CD4-positive, alpha-beta T cell treated with Interleukin-1 beta for 1 hour (primary cell): ENCODE data around the gene NSUN7.
"Not testable (repeated sequence)": the region's sequence is repeated elsewhere in the genome, so short reads cannot be mapped to it uniquely, and the experiment has no call there.

ENCODE experiments used
- DNase-seq, 2 donors: peaks; one replicate each; pipeline ENCODE4 v3.0.0-alpha.2; 2020 to 2022

The NSUN7 gene

DNA sequence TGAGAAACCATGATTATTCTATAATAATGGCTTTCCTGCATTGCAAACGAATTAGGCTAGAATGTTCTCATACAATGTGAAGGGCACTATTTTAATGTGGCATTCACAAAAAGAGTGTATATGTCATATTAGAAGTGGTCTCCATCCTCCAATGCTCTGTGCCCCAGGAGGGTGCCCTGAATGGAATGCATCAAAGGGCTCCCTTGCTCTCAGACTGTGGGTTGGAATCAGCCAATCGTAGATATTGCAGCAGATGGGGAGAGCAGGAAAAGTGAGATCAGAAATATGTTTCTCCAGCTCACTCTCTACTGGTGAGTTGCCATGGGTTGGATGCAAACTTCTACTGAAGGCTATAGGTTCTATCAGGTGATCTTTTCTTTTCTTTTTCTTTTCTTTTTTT is 11.9 kb upstream of the NSUN7 start:
- no peak for DNase-seq

DNA sequence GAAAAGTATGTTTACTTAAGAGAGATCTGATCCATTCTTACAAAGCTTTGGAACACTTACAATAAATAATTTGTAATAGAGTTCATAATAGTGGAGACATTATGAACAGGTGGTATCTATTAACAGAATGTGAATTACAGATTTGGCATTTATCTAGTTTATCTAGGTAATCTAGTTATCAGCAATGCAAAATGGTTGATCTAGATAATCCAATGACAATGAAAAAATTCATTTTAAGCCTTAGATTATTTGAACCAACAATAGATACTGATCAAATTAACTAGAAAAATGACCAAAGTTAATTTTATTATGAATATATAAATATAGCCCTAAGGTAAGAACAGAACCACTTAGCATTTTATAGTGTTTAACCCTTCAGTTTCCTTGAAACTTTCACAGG is 10.4 kb upstream of the NSUN7 start:
- DNase-seq = no peak

DNA sequence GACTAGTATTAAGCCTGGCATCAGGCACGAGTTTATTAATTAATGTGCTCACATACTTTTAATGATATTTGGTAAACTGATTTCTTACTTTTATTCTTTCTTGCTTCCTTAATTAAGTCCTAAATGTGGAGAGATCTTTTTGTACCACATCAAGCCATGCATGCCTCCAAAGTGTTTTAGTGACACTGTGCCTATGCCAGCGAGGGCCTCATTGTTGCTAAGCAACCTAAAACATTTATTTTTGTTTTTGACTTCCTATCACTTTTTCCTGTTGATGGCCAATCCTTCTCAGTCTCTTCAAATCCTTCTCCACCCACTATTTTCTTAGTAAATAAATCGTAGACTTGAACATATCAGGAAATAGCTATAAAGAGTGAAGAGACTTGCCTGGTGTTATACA is 5.5 kb upstream of the NSUN7 start:
- DNase-seq = no peak

DNA sequence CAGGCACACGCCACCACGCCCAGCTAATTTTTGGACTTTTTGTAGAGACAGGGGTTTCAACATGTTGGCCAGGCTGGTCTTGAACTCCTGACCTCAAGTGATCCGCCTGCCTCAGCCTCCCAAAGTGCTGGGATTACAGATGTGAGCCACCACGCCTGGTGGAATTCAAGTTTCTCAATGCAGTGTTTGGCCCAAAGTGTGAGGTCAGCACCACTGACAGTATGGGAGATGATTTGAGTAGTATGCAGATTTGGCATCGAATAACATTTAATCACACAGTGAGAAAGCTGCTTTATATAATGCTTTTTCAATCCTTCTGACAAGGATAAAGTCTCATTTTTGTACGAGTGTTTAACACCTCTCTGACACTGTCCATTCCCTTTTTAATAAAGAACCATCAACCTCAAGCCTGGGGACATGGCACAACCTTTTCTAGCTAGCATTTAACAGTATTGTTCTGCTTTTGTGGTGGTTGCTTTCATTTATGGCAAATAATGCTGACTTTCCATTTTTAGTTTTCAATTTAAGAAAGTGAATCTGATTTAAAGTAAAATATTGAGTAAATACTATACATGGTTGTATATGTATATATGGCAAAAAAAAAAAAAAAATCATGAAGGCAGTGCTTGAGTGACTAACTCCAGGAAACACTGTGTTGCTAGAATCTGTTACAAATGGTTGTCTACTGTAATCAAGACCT is 4.3 kb upstream of the NSUN7 start:
- DNase-seq = no peak

DNA sequence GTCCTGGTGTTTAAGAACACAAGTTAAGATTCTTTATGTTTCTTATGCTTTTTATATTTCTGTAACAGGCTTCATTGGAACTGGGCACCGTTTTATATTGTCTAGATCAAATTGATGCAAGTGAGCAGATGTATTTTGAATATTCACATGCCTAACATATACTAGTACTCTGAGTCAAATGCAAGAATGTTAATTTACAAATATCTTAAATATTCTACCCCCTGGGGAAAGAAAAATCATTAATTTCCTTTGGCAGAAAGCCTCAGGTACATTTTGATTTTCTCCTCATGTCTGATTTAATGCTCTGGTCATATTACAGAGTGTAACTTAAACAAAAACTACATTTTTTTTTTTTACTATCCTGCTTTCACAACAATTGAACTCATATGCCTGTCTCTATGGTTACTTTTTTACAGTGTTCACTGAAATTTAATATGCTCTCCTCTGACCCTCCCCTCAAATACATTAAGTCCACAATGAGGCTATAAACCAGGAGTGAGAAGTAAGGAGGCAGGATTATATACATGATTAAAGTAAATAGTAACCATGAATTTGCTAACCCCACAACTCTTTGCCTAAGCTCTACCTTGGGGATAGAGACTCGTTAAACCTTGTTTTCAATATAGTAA is 2.4 kb upstream of the NSUN7 start:
- no peak for DNase-seq

DNA sequence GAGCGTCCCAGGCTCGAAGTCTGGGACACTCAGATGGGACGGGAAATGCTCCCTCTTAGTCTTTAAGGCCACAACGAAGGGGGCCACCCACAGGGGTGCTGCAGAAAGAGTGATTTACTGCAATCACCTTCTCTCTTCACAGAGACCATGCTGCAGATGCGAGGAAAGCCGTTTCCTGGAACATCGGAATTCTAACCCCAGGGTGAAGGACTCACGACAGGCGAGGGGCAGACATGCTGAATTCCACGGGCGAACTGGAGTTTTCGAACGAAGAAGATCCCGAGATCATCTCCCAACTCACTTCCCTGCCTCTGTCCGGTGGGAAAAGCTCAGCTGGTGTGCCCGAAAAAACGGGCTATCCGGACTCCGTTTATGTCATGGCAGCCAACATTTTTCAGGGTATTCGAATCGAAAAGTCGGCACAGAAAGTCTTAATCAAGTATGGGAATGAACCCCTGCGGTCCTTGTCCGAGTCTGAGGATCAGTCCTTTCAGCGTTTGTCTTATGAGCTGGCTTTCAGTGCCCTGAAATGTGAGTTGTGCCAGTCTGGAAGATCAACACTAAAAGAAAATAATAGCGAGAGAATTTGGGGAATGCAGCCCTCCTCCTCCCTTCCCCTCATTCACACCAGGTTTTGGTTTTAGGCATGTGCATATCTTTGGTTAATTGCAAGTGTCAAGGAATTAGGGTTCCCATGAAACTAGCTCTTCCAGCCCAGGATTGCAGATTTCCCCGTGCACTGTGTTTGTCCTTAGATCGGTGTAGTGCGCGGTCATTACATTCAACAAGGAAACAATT is 905 bp downstream of the NSUN7 start:
- no peak for DNase-seq

DNA sequence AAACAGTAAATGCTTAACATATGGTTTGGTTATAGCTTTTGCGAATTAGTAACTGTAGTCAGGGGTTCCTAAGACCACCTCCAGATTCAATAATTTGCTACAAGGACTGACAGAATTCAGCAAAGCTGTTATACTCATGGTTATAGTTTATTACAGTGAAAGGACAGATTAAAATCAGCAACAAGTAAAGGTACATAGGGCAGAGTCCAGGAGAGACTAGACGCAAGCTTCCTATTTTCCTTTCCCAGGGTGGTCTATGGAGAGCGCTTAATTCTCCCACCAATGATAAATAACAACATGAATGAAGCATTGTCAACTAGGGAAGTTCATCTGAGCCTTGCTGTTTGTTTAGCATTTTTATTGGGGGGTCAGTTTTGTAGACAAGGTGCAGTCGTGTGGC is 5.9 kb downstream of the NSUN7 start:
- DNase-seq = no peak

DNA sequence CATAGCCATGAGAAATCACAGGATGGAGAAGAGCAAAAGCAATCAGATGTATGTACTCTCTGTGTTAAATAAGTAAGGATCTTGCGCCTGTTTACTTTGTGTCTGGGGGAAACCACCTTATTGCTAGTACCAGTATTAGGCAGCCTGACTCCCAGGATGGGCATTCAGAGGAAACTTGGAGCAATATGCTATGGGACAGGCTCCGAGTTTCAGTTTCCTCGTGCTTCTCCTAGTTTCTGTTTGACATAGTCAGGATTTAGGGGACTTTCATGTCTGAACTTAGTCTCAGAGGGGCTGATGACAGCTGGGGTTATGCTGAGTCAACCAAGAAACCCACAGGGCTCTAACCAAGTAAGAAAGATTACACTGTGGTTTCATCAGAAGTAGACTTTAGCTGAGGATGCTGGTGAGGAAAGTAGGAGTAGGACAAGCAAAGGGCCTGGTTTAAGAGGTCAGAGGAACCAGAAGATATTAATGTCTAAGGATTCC is 13.5 kb downstream of the NSUN7 start:
- DNase-seq = no peak

DNA sequence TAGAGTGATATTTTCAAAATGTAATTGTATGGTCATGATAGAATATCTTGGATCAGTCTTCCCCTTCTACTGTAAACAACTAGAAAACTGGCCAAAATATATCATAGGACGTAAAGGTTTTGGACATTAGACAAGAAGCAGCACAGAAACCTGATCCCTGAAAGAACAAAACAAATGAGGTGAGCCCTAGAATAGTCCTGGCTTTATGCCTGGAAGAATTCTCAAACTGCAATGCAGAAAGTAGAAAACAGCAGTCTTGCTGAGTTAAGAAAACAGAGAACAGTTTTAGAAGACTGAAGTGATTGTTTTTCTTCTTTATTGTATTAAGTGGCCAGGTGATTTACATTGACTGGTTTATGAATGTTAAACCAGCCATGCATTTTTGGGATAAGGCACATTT is 19.5 kb downstream of the NSUN7 start:
- DNase-seq = no peak

DNA sequence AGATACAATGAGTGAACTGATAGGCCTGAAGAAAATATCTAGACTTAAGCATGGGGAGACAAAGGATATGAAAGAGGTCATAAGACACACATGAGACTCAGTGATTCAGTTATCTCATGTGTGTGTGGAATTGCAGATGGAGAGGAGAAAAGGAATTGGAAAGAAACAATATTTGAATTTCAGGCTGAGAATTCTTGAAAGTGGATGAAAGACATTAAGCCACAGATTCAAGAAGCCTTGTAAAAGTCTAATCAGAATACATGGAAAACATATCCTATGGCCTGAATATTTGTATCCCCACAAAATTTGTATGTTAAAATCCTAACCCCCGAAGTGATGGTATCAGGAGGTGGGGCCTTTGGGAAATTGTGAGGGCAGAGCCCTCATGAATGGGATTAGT is 28.3 kb downstream of the NSUN7 start:
- DNase-seq = no peak

DNA sequence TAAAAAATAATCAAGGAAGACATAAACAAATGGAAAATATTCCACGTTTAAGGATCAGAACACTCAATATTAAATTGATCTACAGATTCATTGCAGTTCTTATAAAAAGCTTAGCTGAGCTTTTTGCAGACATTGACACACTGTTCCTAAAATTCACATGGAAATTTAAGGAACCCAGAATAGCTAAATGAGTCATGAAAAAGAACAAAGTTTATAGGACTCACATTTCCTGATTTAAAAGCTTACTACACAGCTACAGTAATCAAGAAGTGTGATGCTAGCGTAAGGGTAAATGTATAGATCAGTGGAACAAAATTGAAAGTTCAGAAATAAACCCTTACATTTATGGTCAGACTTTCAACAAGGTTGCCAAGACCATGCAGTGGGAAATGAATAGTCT is 33.1 kb downstream of the NSUN7 start:
- no peak for DNase-seq

DNA sequence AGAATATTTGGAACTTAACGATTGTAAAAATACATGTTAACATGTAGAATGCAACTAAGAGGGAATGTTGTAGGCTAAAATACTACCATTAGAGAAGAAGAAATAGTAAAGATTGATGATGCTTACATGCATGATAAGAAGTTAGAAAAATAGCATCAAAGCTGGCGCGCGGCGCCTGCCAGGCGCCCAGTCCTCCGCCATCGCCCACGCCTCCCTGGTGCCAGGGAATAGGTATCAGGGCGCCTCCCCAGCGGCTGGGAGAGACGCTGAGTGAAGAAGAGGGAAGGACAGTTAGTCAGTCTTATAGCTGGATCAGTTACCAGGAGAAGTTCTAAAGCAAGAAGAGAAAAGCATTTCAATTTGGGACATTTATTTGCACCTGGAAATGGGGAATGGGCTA is 36.0 kb downstream of the NSUN7 start:
- no peak for DNase-seq

DNA sequence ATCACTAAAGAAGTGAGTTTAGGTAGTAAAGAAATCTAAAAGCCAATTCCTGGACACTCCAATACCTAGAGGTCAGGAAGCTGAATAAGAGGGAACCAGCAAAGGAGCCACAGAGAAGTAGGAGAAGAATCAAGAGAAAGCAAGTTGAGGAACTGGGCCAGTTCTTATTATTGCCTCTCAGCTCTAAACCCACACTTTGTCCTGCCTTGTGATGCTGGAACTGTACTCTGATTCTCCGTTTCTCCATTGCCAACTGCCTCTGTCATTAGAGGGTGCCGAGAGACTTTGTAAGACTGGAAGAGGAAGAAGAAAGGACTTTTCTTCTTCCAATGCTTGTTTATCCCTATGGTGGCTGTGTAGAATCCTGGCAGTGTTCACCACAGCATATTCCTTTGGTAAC is 38.6 kb downstream of the NSUN7 start:
- DNase-seq = no peak

DNA sequence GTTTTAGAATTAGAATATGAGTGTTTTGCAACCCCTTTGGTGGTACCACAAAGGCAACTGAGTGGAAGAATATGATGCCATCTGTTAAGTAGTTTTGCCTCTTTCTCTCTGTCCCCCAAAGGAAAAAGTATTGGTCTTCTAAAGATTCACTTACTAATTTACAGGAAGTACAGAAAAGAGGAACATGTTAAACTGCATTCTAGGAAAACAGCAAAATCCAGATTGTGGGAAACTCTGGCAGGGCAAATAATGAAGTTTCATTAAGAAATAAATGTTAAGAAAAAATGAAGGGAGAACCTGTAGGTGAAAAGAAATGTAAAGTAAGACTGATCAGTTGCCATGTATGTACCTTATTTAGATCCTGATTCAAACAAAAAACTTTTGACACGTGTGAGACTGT is 39.3 kb downstream of the NSUN7 start:
- no peak for DNase-seq

DNA sequence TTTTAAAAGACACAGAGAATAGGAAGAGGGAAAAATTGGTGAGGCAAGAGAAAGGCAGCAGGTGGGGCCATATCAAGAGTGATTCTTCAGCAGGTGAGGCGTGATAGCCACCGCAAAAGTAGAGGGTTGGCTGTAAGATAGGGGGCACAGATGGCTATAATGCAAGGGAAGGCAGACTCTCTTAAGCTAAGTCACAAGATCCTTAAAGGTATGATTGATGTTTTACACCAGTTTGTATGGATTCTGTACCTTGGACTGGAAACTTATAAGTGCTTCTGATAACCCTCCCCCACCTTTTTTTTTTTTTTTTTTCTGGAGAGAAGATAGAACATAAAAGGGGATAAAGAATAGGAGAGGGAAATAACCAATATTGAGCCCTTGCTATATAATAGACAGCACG is 40.0 kb downstream of the NSUN7 start:
- no peak for DNase-seq

DNA sequence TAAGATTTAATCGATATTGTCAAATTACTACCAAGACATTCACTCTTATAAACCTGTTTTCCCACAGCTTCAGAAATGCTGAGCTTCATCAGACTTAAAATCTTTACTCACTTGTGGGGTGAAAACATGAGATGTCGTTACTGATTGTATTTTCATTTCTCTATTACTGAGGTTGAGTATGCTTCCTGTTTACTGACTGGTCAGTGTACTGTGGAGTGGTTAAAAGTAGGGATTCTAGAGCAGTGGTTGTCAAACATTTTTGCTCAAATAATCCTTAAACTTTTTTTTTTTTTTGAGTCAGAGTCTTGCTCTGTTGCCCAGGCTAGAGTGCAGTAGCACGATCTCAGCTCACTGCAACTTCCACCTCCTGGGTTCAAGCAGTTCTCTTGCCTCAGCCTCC is 50.3 kb downstream of the NSUN7 start:
- no peak for DNase-seq

DNA sequence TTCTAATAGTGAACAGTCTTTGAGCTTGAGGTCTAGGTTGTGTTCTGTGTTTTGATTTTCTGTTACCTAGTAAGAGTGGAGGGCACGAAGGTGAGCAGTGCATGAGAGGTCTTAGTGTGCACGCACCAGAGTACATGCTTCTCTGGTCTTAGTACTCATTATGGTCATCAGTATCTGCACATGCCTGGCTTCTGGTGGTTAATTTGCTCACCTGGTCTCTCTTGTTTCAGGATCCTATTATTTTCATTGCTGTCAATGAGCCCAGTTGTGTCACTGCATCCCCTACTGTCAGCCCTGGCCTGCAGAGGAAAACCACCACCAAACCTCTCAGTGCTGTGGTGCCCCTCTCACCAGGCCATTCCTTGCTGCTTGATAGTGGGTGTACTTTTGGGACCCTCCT is 54.8 kb downstream of the NSUN7 start:
- DNase-seq = no peak

DNA sequence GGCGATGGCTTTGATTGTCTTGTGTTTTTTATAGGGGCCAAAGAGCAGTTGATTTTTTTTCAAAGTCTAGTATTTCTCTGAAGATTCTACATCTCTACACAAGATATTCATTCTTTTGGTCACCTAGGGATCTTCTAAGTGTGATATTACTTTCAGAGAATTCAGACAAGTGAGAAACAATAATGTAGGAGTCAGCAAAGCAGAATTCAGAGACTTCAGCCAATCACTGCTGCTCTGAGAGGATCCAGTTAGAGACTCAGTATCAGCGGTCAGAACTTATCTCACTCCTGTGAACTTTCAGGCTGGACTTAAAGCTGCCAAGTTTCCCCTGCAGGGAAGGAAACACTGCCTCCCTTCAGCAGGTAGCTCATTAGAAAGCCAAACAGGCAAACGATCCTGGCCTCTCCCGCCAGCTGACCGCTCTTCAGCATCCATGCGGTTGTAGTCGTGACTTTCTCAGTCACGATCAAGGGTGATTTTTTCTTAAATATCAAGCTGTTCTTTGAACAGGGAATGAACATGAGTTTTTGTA is 59.2 kb downstream of the NSUN7 start:
- DNase-seq = no peak

DNA sequence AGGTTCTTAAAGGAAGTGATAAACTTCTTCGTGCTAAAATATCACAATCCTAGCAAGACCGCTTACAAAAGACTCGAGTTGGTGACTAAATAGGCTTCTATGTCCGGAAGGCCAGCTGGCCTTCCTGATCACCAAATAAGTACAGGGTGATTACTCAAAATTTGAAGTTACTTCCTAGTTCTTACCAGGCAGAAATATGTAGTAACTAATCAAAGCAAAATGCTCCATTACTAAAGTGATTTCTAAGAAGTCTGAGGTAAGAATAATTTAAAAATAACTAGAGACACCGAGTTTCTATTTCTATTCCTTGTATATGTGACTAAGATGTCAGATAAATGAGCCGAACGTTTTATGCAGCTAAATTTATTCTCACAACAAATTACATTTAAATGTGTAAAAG is 62.2 kb downstream of the NSUN7 start:
- DNase-seq = peak in 1 of 2 donors; percentile 19

DNA sequence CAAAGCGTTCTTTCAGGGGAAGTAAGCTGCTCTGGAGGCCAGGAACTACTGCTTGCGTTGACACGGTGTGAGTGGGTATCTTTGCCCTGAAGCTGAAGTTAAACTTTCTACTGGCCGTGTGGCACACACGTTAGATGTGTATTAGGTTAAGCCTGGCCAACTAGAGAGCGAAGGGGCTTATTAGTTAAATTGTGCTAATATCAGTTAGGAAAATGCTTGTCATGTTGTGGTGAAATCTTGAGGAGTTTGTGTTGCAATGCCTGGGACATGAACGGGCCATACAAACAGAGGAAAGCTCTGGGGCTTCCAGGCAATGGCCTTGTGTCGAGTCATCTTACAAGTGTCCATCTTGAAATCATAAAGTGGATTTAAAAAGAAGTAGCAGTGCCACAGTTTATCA is 62.6 kb downstream of the NSUN7 start:
- DNase-seq = peak in 1 of 2 donors; percentile 23

DNA sequence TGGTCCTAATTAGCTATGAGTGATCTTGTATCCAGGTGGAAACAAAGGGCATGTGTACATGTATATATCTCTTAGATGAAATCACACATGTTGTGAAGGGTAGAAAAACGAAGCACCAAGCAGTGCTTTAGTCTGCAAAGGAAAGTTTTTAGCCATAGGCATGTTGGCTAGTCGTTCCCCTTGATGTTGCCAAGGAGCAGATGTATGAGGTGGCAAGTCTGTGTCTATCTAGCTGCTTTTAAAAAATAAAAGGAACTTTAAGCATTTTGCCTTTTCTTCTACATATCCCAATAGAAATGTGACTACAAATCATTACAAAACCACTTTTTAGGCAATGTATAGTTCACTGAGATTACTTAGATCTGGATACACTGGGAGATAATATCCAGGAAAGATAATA is 63.1 kb downstream of the NSUN7 start:
- no peak for DNase-seq

DNA sequence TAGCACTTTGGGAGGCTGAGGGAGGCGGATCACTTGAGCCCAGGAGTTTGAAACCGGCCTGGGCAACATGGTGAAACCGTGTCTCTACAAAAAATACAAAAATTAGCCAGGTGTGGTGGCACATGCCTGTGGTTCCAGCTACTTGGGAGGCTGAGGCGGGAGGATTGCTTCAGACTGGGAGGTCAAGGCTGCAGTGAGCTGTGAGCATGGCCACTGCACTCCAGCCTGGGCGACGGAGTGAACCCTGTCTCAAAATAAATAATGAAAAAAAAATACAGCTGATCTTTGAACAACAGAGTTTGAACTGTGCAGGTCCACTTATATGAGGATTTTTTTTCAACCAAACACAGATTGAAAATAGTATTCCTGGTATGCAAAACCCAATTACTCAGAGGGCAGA is 67.4 kb downstream of the NSUN7 start:
- DNase-seq = not testable (repeated sequence)

DNA sequence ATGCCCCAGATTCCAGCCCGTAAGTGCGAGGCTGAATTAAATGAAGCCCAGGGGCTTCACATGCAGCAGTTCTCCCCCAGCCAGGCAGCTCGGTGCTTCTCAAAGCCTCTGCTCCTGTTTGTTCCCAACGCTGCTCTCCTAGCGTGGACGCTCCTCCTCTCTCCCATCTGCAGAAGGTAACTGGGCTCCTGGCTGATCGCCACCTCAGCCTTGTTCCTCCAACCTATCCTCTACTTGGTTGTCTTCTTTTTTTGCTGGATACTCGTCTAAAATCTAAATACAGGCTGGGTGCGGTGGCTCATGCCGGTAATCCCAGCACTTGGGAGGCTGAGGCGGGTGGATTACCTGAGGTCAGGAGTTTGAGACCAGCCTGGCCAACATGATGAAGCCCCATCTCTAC is 70.3 kb downstream of the NSUN7 start:
- no peak for DNase-seq
